Stomach (tissue), 4 donors: Measurements from ENCODE around the gene METTL3.

Source experiments
- EP300 ChIP-seq: sonication (generic); formaldehyde crosslinking; IDR thresholded peaks from one replicate; pipeline ENCODE4 v1.6.1; 2017; ENCODE audit warnings: antibody characterized with exemption
- POLR2A ChIP-seq, 4 donors: fragments of 450-650 bp; IDR thresholded peaks; one replicate each; pipeline ENCODE4 v1.6.1; 2016; ENCODE audit warnings: antibody characterized with exemption in 4 of 4, control low read depth in 2 of 4, mild to moderate bottlenecking in 1 of 4, moderate library complexity in 1 of 4
- POLR2AphosphoS5 ChIP-seq, 3 donors: sonication (generic); formaldehyde crosslinking; IDR thresholded peaks; one replicate each; pipeline ENCODE4 v1.6.1; 2016; ENCODE audit warnings: antibody characterized with exemption in 3 of 3
- TF ChIP-seq, protein P1 (sequence below), 7 experiments: fragments of 450-650 bp in 4 of 7; fragments of 200-600 bp in 3 of 7; sonication (generic) in 3 of 7; IDR thresholded peaks; one replicate each; pipeline ENCODE4 v1.5.1; 2016 to 2019; ENCODE audit warnings: antibody characterized with exemption in 7 of 7, control low read depth in 2 of 7, mild to moderate bottlenecking in 1 of 7

DNA sequence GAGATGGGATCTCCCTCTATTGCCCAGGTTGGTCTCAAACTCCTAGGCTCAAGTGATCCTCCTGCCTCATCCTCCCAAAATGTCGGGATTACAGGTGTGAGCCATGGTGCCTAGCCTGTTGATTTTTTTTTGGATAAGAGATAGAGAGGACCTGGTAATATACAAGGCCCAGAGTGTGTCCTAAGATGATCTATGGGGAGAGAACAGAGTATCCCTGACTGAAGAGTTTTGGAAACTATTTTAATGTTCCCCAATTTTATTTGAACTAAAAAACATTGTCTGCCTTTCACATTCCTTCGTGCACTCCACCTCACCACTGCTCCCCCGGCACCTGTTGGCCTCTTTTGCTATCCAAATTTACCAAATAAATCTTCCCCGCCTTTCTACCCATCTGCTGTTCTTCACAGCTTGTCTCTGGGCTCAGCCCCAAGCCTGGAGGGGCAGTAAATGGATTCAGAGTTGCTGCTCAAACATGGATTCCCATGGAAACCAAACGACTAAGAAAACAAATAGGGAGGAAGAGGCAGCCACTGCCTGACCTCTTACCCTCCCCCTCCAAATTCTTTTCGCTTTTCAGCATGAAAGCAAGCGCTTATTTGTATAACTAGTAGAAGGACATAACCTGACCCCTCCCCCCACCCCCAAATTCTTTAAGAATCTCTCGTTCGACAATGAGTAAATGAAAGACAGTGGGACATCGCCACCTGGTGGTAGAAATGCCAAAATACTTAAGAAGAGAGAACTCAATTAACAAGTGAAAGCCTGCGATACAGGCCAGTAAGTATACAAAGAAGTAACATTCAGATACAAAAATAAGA lies 46.2 kb upstream of the METTL3 start:
- TF ChIP-seq, protein P1, sequence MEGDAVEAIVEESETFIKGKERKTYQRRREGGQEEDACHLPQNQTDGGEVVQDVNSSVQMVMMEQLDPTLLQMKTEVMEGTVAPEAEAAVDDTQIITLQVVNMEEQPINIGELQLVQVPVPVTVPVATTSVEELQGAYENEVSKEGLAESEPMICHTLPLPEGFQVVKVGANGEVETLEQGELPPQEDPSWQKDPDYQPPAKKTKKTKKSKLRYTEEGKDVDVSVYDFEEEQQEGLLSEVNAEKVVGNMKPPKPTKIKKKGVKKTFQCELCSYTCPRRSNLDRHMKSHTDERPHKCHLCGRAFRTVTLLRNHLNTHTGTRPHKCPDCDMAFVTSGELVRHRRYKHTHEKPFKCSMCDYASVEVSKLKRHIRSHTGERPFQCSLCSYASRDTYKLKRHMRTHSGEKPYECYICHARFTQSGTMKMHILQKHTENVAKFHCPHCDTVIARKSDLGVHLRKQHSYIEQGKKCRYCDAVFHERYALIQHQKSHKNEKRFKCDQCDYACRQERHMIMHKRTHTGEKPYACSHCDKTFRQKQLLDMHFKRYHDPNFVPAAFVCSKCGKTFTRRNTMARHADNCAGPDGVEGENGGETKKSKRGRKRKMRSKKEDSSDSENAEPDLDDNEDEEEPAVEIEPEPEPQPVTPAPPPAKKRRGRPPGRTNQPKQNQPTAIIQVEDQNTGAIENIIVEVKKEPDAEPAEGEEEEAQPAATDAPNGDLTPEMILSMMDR (IDR thresholded peaks at IDR 0.05): peak in 4 of 7 experiments; percentile 47 to 84 (median 76)
- TF ChIP-seq EP300 (no peak), POLR2A (IDR thresholded peaks at IDR 0.05) (no peak), POLR2AphosphoS5 (IDR thresholded peaks at IDR 0.05) (peak in 1 of 3 donors; percentile 39)
